RWPE2 (cell line): ENCODE data around the gene ESPN.

Experiments used
- ATAC-seq: fragments of 200-7000 bp; cut with Tn5 transposase; 3 replicates; pipeline ENCODE4 v1.9.1; 2021; ENCODE audit warnings: low read depth
- DNase-seq: peaks from one replicate; pipeline ENCODE4 v3.0.0-alpha.2; 2020; ENCODE audit warnings: low spot score
- H3K27ac ChIP-seq: fragments of 450-650 bp; 2 replicates; pipeline ENCODE4 v1.5.1; 2017; ENCODE audit warnings: mild to moderate bottlenecking; ENCODE audit not compliant: poor library complexity, severe bottlenecking
- H3K27me3 ChIP-seq: fragments of 250-450 bp; sonication (Bioruptor Pico); 2 replicates; pipeline ENCODE4 v1.5.1; 2021; ENCODE audit warnings: mild to moderate bottlenecking, moderate library complexity; ENCODE audit not compliant: insufficient read depth, poor library complexity, severe bottlenecking
- H3K36me3 ChIP-seq: fragments of 250-450 bp; sonication (Bioruptor Pico); 2 replicates; pipeline ENCODE4 v1.5.1; 2020; ENCODE audit warnings: low read depth, mild to moderate bottlenecking, moderate library complexity
- H3K4me1 ChIP-seq: fragments of 250-450 bp; sonication (Bioruptor Pico); 2 replicates; pipeline ENCODE4 v1.5.1; 2021; ENCODE audit warnings: mild to moderate bottlenecking, moderate library complexity; ENCODE audit not compliant: insufficient read depth, poor library complexity, severe bottlenecking
- H3K4me3 ChIP-seq: fragments of 250-450 bp; sonication (Bioruptor Pico); 2 replicates; pipeline ENCODE4 v1.5.1; 2021; ENCODE audit warnings: mild to moderate bottlenecking, moderate library complexity; ENCODE audit not compliant: severe bottlenecking
- H3K9me3 ChIP-seq: fragments of 250-450 bp; sonication (Bioruptor Pico); 2 replicates; pipeline ENCODE4 v1.5.1; 2021; ENCODE audit warnings: mild to moderate bottlenecking, moderate library complexity; ENCODE audit not compliant: severe bottlenecking
- CTCF ChIP-seq: fragments of 450-650 bp; IDR thresholded peaks from one replicate; pipeline ENCODE4 v1.5.1; 2017; ENCODE audit warnings: mild to moderate bottlenecking, moderate library complexity; ENCODE audit not compliant: poor library complexity, severe bottlenecking

Gene ESPN, protein sequence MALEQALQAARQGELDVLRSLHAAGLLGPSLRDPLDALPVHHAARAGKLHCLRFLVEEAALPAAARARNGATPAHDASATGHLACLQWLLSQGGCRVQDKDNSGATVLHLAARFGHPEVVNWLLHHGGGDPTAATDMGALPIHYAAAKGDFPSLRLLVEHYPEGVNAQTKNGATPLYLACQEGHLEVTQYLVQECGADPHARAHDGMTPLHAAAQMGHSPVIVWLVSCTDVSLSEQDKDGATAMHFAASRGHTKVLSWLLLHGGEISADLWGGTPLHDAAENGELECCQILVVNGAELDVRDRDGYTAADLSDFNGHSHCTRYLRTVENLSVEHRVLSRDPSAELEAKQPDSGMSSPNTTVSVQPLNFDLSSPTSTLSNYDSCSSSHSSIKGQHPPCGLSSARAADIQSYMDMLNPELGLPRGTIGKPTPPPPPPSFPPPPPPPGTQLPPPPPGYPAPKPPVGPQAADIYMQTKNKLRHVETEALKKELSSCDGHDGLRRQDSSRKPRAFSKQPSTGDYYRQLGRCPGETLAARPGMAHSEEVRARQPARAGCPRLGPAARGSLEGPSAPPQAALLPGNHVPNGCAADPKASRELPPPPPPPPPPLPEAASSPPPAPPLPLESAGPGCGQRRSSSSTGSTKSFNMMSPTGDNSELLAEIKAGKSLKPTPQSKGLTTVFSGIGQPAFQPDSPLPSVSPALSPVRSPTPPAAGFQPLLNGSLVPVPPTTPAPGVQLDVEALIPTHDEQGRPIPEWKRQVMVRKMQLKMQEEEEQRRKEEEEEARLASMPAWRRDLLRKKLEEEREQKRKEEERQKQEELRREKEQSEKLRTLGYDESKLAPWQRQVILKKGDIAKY

GRCh38 chr1:6424619-6425593, at the start of gene ESPN:
TSS of gene ESPN (plus strand) at chr1:6424776. CDS start at chr1:6424956, 180 bp downstream.
- peaks cover 6% of the 10 kb centered on the region for H3K27me3 ChIP-seq
- ATAC-seq (no peak), DNase-seq (peak; percentile 66)
- H3K4me1 ChIP-seq, result peaks cover 14% of the 10 kb centered on the region
- H3K4me3 ChIP-seq, result peak within 1 kb of the TSS; percentile 18
- TF ChIP-seq CTCF, result no peak
- peak within 1 kb of the TSS; percentile 47 for H3K27ac ChIP-seq
- no peaks in the 10 kb centered on the region for H3K36me3 ChIP-seq
- no peaks in the 10 kb centered on the region for H3K9me3 ChIP-seq

DNA sequence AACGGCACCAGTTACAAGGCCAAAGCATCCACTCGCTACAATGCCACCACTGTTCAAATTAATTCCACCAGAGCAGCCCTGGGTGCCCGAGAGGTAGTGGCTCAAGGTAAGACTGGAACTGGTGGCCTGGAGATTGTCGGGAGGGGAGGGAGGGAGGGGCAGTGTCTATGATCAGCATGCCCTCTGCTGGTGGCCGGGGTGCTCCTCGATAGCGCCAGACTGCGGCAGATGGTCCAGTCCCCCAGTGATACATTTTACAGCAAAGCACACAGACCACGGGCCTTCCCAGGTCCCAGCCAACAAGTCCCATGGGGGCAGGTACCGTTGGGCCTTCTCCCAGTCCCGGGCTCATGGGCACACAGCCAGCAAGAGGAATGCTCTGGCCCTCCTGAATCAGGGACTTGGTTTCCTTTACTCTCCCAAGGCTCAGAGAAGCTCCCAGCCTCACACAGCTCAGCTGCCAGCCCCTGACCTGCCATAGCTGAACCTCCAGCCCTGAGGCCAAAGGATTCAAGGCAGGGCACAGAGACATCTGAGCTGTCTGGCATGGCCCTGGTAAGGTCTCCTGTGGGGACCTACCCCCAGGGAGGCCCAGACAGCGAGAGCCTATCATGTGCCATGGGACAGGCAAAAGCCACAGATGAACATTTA, 46.4 kb upstream of the ESPN start:
- Histone ChIP-seq H3K9me3 (peaks cover 7% of the 10 kb centered on the region), H3K36me3 (peaks cover 15% of the 10 kb centered on the region), H3K4me1 (peaks cover 17% of the 10 kb centered on the region), H3K4me3 (no peak overlapping the region), H3K27ac (no peak overlapping the region), H3K27me3 (no peaks in the 10 kb centered on the region)
- ATAC-seq (no peak), DNase-seq (no peak)
- TF ChIP-seq CTCF, result no peak

- H3K9me3 ChIP-seq, result peaks cover 7% of the 10 kb centered on the region
- ATAC-seq, result no peak
Measured at GRCh38 chr1:6380037-6380436, 44.5 kb upstream of the ESPN start.

More at GRCh38 chr1:6380037-6380436, 44.5 kb upstream of the ESPN start:
- Histone ChIP-seq H3K4me1 (peaks cover 6% of the 10 kb centered on the region), H3K36me3 (peaks cover 19% of the 10 kb centered on the region), H3K4me3 (no peak overlapping the region), H3K27ac (no peak overlapping the region), H3K27me3 (no peaks in the 10 kb centered on the region)
- no peak for TF ChIP-seq CTCF
- DNase-seq, result no peak
